Glomerular visceral epithelial cell (primary cell): Measurements from ENCODE around the gene MMP19.
"Not testable (repeated sequence)": the region's sequence is repeated elsewhere in the genome, so short reads cannot be mapped to it uniquely, and the experiment has no call there.

Experiments
- DNase-seq: peaks from one replicate; pipeline ENCODE4 v3.0.0-alpha.2; 2016; ENCODE audit errors: extremely low spot score

The MMP19 gene, protein sequence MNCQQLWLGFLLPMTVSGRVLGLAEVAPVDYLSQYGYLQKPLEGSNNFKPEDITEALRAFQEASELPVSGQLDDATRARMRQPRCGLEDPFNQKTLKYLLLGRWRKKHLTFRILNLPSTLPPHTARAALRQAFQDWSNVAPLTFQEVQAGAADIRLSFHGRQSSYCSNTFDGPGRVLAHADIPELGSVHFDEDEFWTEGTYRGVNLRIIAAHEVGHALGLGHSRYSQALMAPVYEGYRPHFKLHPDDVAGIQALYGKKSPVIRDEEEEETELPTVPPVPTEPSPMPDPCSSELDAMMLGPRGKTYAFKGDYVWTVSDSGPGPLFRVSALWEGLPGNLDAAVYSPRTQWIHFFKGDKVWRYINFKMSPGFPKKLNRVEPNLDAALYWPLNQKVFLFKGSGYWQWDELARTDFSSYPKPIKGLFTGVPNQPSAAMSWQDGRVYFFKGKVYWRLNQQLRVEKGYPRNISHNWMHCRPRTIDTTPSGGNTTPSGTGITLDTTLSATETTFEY

DNA sequence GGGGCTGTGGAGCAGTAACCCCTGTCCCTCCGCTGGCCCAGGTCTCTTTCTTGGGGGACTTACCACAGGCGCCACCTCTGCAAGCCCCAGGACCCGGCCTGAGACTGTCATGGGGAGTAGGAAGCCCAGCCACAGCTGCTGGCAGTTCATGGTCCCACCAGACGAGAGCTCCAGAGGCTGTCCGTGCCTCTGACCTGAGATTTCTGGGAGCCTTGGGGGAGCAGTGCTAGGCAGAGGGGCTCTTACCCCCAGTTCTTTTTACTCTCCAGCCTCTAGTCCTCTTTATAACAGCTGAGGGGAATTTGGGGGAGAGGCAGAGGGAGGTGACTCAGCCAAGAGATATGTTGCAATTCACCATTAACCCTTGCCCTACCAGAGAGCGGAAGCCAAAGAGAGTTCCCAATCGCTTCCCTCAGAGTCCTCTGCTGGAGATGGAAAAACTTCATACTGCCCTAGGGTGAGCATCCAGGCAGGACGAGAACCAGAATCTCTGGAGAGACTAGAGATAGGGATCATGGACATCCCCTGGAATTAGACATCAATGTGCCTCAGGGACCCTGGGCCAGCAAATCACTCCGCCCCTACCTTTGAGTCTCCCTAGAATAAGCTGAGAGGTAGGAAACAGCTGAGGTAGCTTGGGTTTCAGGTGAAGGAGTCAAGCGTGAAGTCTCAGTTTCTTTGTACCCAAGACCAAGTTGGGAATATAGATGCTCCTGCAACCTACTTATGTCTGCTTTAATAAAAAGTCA lies at the start of gene MMP19:
MMP19 (minus strand) TSS at position 256 of the 749 bp plus-strand sequence; CDS start at position 150, 106 bp downstream.
- peak; percentile 44 for DNase-seq

DNA sequence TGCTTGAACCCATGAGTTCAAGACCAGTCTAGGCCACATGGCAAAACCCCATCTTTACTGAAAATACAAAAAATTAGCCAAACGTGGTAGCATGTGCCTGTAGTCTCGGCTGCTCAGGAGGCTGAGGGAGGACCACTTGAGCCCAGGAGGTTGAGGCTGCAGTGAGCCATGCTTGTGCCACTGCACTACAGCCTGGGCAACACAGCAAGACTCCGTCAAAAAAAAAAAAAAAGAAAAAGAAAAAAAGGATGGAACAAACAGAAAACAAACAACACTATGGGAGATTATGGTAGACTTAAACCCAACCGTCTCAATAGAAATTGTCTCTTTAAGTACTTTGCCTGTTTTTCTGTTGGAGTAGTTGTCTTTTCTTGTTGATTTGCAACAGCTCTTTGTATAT lies 48.6 kb upstream of the MMP19 start:
- DNase-seq = no peak

DNA sequence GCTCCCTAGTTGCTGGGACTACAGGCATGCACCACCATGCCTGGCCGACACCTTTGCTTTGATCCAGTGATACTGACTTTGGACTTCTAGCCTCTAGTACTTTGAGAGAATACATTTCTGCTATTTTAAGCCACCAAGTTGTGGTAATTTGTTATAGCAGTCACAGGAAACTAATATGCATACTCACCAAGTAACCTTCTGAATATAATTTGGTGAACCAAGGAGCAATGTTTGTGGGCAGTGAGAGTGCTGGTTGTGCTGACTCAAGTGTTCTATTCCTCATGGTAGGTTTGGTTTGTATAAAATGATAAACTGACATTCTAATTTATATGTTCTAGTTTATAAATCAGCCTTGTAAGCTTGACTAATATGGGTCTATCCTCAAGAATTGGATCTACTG lies 42.4 kb upstream of the MMP19 start:
- DNase-seq = no peak

DNA sequence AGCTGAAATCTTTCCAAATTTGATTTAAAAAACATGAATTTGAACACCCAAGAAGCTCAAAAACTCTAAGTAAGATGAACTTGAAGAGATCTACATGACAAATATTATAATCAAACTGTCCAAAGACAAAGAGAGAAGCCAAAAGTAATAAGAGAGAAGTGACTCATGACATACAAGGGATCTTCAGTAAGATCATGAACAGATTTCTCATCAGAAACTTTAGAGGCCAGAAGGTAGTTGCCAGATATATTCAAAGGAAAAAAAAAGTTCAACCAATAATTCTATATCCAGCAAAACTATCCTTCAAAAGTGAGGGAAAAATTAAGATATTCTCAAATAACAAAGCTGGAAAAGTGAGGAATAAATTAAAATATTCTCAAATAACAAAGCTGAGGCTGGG lies 35.1 kb upstream of the MMP19 start:
- DNase-seq = no peak

DNA sequence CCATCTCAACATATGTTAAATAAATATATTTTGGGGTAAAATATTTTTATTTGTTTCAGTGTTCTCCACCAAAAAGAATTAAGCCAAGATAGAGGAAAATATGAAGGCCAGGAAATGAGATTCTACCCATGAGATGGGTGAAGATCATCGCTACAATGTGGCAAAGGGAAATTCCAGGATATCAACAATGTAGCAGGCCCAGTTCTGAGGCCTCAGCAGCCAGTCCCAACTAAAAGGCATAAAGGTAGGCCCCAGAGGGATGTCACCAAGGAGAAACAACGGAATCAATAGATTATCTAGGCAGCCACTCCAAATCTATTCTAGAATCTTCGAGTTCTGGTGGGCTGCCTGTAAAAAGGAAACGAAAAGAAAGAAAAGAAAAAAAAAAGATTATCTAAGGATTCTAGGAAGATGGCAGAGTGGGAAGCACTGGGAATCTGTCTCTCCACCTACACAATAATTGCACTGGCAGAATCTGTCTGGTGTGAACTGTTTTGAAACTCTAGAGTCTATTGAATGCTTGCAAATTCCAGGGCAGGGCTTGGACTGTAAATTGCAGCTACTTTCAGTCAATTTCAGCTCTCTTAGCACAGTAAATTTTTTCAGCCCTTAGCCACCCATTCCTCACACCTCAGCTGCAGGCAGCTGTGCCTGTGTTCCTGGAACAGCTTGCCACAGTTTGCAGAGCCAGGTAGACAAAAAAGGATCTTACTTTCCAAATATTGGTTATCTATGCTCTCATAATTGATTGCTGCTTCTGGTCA lies 33.1 kb upstream of the MMP19 start:
- no peak for DNase-seq

DNA sequence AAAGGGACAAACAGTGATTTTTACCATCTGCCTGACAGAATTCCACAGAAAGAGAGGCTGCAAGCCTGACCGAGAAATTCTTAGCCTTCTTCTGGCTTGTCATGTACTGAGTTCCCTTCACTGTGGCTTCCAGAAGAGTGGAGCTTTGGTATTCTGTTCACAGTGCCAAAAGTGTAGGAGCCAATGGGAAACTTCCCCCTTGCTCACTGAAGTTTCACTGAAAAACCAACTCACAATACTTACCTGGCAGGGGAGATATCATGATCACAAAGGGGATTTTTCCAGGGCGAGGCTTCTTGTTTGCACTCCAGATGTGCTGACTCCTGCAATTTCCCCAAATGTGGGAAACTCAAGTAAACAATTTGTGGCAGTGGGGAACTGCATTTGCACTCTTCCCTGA lies 31.7 kb upstream of the MMP19 start:
- DNase-seq = no peak

DNA sequence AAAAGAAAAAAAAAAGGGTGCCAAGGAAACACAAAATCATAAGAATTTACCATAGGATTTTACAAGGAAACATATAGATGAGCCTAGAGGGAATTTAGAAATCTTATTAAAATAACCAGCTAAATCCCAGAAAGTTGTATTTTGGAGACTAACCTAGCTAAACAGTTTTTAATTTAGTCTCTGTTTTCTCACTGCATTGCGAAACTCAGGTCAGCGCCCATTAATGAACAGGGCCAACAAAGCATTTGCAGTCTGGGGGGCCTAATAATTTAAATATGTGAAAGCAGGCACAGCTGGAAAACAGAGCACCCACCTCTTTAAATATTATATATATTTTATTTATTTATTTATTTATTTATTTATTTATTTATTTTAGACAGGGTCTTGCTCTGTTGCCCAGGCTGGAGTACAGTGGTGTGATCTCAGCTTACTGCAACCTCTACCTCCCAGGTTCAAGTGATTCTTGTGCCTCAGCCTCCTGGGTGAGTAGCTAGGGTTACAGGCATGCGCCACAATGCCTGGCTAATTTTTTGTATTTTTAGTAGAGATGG lies 23.8 kb upstream of the MMP19 start:
- DNase-seq = not testable (repeated sequence)

DNA sequence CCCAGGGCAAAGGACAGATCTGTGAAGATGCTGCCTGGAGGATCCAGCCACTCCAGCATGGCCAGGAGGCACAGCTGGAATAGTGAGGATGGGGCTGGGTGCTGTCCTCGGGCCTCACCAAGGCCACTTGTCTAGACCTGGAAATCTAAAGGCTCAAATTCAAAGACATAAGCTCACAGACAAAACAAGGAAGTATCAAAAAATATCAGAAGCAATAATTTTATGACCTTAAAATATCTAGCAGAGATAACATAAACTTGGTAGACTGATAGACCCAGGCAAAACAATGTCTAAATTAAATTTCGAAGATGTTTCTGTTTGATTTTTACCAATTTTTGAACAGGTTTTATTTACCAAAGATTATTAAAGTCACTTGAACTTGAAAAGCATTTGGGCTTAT lies 22.6 kb upstream of the MMP19 start:
- no peak for DNase-seq

DNA sequence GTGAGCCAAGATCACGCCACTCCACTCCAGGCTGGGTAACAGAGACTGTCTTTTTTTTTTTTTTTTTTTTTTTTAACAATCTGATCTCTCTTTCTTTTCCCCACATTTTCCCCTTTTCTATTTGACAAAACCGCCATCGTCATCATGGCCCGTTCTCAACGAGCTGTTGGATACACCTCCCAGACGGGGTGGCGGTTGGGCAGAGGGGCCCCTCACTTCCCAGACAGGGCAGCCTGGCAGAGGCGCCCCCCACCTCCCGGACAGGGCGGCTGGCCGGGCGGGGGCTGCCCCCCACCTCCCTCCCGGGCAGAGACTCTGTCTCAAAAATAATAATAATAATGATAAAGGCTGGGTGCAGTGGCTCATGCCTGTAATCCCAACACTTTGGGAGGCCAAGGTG lies 20.2 kb upstream of the MMP19 start:
- not testable (repeated sequence) for DNase-seq

DNA sequence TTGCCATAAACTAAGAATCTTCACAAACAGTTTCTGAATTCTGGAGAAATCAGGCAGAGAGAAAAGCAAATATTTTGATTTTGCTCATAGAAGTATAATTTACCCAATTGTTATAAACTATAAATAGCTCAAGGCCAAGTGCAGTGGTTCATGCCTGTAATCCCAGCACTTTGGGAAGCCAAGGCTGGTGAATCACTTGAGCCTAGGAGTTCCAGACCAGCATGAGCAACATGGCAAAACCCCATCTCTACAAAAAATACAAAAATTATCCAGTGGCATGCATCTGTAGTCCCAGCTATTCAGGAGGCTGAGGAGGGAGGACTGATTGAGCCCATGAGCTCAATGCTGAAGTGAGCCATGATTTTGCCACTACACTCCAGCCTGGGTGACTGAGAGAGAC lies 19.6 kb upstream of the MMP19 start:
- DNase-seq = no peak

DNA sequence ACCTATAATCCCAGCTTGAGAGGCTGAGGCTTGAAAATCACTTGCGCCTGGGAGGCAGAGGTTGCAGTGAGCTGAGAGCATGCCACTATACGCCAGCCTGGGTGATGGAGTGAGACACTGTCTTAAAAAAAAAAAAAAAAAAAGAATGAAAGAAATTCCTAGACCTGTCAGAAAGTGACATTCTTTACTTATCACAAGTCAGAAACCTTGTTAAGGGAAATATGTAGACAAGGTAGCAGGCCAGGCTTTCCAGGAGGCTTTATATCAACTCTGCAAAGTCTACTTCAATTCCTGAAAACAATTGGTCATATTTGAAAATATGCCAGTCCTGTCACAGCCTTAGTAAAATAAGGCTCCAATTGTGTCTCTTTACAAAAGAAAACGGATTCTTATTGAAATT lies 19.1 kb upstream of the MMP19 start:
- no peak for DNase-seq

DNA sequence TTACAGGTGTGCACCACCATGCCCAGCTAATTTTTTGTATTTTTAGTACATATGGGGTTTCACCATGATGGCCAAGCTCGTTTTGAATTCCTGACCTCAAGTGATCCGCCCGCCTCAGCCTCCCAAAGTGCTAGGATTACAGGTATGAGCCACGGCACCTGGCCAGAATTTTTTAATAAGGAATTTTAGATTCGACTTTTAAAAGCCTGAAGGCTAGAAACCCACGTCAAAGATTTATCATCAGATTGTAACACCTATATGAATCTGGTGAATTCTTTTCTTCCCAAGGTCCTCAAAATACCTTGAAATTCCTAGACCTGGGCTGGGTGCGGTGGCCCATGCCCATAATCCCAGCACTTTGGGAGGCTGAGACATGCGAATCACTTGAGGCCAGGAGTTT lies 18.7 kb upstream of the MMP19 start:
- DNase-seq = no peak

DNA sequence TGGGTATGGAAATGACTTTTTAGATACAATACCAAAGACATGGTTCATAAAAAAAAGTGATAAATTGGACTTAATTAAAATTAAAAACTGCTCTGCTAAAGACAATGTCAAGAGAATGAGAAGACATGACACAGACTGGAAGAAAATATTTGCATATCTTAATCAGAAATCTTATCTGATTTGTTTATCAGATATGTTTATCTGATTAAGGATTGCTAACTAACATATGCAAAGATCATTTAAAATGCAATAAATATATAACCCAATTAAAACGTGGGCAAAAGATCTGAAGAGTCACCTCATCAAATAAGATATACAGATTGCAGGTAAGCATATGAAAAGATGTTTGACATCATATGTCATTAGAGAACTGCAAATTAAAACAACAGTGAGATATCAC lies 10.0 kb upstream of the MMP19 start:
- DNase-seq = no peak

DNA sequence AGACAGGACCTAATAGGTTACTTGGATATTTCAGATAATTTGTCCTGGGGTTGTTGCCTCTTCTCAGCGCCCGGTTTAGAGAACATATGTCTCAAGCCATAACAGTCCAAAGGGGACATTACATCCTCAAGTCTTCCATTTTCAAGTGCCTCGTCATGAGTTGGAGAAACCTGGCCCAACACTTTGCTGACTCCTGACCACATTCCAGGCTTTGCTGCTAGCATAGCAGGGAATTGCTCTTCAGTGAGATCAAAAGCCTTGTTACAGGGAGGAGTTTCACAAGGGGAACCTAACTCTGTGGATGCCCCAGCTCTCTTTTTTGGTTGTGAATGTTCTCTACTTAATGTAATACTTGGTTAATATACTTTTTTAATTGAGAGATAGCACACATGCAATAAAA lies 8.2 kb upstream of the MMP19 start:
- DNase-seq = no peak

DNA sequence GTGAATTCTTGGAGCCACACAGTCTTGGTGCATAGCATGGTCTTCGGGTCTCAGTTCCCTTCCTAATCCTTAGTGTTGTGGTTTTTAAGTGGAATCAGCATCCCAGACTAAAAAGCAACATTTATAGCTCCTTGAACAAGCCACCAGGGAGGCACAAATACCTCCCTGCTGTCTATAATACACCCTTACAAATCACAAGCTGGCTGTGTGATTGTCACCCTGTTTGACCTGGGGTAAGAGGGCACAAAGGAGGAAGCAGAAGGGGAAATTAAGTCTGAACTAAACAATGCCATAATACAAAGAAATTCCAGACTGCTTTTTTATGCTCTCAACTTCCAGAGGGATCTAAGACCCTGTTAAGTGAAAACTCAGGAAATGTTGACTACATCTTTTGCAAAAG lies 7.7 kb upstream of the MMP19 start:
- no peak for DNase-seq

DNA sequence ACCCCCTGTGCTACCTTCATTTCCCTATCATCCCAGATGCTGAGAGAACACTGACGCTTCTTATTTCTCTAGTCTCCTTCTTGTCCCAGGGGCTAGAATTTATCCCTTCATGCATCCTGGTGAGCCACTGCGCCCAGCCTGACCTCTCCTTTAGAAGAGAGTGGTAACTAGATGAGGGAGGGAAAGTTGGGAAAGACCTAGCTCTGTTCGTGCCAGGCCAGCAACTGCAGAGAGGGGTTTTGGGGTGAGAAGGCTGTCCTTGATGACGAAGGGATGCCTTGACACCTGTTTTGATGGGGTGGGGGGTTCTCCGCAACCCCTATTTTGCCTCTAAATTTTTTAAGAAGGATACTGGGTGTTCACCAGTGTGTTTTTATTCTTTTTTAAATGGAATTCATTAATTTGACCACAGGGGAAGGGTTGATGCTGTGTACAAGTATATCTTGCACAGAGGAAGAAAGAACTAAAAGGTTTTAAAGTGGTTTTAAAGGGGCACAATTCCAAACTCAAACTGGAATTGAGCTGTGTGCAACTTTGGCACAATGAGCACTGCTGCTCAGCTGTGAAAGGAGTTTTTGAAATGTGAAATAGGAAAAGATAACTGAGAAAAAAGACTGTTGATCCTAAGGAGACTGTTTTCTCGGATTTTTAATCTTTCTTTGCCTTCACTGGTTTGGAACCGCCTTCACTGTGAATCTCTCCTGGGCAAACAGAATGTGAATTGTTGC lies 7.0 kb upstream of the MMP19 start:
- no peak for DNase-seq

DNA sequence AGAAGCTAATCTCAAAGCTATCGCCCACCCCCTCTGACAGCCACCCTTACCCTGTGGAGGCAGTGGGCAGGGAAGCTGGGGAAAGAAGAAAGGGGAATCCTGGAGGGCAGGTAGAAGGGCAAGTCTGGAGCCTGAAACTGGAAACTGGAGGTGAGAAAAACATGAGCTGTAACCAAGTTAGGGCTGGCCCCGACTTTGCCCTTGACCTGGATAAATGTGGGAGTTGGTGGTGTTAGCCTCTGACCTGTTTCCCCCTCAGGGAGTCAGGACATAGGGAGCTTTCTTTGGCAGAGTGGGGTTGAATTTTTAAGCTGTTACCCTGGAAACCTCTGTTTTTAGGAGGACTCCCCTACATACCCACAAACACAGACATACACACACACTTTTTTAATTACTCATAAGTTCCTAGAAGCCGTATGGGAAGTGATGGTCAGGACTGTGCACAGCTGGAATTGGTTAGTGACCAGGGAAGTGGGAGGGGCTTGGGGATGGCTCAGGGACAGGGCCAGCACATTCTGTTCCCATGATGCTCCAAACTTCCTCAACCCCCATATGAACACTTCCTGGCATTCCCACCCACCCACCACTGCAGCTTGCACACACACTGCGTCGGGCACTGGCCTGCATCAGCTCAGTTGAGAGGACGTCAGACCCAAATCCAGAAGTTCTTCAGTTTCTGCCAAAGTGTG lies 5.0 kb upstream of the MMP19 start:
- peak; percentile 65 for DNase-seq

DNA sequence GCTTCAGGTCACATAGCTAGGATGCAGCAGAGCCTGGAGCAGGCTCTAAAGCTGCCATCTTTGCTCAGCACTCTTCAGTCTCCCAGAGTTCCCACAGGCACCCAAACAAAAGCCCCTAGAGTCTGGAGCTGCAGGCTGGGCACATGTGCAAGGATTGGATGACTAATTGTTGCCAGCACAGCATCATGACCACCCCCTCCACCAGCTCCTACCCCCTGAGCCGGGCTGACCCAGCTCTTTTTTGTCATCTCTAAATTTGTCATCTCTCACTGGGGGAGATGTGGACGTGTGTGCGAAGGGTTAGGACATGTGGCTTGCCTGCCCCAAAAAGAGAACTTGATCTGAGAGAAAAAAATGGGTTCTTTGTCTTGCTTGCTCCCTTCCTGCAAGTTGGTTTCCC lies 4.3 kb upstream of the MMP19 start:
- DNase-seq = no peak

DNA sequence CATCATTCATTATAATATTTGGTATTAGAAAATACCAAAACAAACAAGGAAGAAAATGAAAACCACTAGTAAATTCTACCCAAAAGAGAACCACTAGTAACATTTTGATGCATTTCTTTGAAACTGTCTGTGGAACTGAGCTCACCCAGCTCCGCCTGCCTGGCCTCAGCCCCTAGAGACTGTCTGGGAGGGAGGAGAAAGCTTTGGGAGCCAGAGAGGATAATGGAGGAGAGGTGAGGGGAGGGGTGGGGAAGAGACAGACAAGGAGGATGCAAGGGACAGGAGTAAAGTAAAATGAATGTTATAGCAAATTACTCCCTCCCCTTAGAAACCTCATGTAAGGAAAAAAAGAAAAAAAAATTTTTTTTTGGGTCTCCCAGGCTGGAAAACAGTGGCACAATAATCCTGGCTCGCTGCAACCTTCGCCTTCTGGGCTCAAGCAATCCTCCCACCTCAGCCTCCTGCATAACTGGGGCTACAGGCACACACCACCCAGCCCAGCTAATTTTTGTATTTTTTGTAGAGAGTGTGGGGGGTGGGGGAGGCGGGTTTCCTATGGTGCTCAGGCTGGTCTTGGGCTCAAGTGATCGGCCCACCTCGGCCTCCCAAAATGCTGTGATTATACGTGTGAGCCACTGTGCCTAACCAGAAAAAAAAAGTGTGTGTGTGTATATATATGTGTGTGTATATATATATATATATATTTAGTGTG lies 3.2 kb upstream of the MMP19 start:
- DNase-seq = no peak

DNA sequence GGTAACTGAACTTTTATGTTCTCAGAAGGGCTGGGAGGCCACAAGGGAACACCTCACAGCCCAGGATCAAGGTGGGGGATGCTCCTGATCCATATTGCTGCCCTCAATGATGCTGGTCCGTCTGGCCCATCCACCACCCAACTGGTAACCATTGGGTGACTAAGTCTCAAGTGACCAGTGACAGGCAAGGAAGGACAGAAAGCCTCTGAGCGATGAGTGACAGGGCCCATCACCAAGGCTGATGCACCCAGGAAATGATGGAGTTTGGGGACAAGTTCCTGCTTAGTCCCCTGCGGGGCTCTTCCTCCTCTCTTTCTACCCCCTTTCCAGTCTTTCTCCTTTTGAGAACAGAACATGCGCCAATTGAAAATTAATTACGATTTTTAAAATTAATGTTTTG lies 2.6 kb upstream of the MMP19 start:
- DNase-seq = no peak
